ENCODE data around the gene PITPNC1. TPM values are rescaled to one million over a fixed set of nuclear protein-coding genes. Genes with fewer than 3 reads are reported as not detected.
"Not testable (repeated sequence)": the region's sequence is repeated elsewhere in the genome, so short reads cannot be mapped to it uniquely, and the experiment has no call there.

PITPNC1 gene
- total and polyA plus RNA-seq, 11 donors = 7.0 to 20.8 (median 11.3) TPM

- peak overlapping the region in 11 of 12 donors; percentile 6 to 77 (median 62) for H3K27ac ChIP-seq
- 82 to 91% (median 86%) methylated on average over 5 of the region's 5 CpGs for WGBS, 4 donors
Observed at GRCh38 chr17:67420994-67421393, 43.9 kb downstream of the PITPNC1 start.

GRCh38 chr17:67421869-67422273, 44.8 kb downstream of the PITPNC1 start:
- DNase-seq (no peak), ATAC-seq (peak; percentile 85 to 93 (median 90))
- Histone ChIP-seq H3K27ac (peak overlapping the region; percentile 16 to 83 (median 72)), H3K36me3 (no peaks in the 10 kb centered on the region), H3K4me1 (peaks cover 0 to 50% (median 13%) of the 10 kb centered on the region in 12 donors), H3K27me3 (no peaks in the 10 kb centered on the region), H3K4me3 (no peak overlapping the region), H3K9me3 (no peaks in the 10 kb centered on the region)
- intact Hi-C loops (cut with DNase I) = loop anchor here in 1 of 10 donors (5.0 kb wide), 1 partner anchor 50 kb away; no protein-coding TSS in a partner anchor
- 56 to 69% (median 59%) methylated on average over 3 of the region's 3 CpGs for WGBS, 4 donors
- TF ChIP-seq CTCF (IDR thresholded peaks at IDR 0.05) (no peak), POLR2A (IDR thresholded peaks at IDR 0.05) (peak in 1 of 2 donors; percentile 14)

More at GRCh38 chr17:67420994-67421393, 43.9 kb downstream of the PITPNC1 start:
- no peaks in the 10 kb centered on the region for H3K9me3 ChIP-seq
- intact Hi-C loops (cut with DNase I) = loop anchor here in 1 of 10 donors (5.0 kb wide), 1 partner anchor 51 kb away; no protein-coding TSS in a partner anchor
- H3K4me3 ChIP-seq = no peak overlapping the region
- no peaks in the 10 kb centered on the region for H3K27me3 ChIP-seq
- no peak for ATAC-seq
- TF ChIP-seq POLR2A (IDR thresholded peaks at IDR 0.05) (no peak), CTCF (IDR thresholded peaks at IDR 0.05) (no peak)
- H3K4me1 ChIP-seq = peaks cover 0 to 50% (median 13%) of the 10 kb centered on the region in 12 donors
- DNase-seq = no peak
- H3K36me3 ChIP-seq = no peaks in the 10 kb centered on the region

- peak in 2 of 4 donors; percentile 3 to 13 for ATAC-seq
- H3K9me3 ChIP-seq, H3K4me3 ChIP-seq, DNase-seq, H3K27me3 ChIP-seq, H3K36me3 ChIP-seq: not testable (repeated sequence)
- intact Hi-C loops (cut with DNase I) = loop anchor here in 1 of 10 donors (5.0 kb wide), 1 partner anchor 50 kb away; no protein-coding TSS in a partner anchor
- Histone ChIP-seq H3K27ac (peak overlapping the region; percentile 16 to 83 (median 69)), H3K4me1 (peaks cover 0 to 50% (median 13%) of the 10 kb centered on the region in 12 donors)
- 89 to 94% (median 91%) methylated on average over 4 of the region's 4 CpGs for WGBS, 4 donors
Observed at GRCh38 chr17:67422296-67422695, 45.2 kb downstream of the PITPNC1 start.

- Histone ChIP-seq H3K36me3 (no peaks in the 10 kb centered on the region), H3K27ac (peak overlapping the region in 8 of 12 donors; percentile 61 to 83 (median 77)), H3K27me3 (no peaks in the 10 kb centered on the region), H3K4me1 (peaks cover 0 to 48% (median 13%) of the 10 kb centered on the region in 12 donors), H3K9me3 (no peaks in the 10 kb centered on the region), H3K4me3 (no peak overlapping the region)
- TF ChIP-seq POLR2A (IDR thresholded peaks at IDR 0.05) (no peak), CTCF (IDR thresholded peaks at IDR 0.05) (no peak)
- ATAC-seq (no peak), DNase-seq (no peak)
- WGBS, 4 donors = 87 to 93% (median 90%) methylated on average over 4 of the region's 4 CpGs
- intact Hi-C loops (cut with DNase I) = loop anchor here in 1 of 10 donors (5.0 kb wide), 1 partner anchor 49 kb away; no protein-coding TSS in a partner anchor
Observed at GRCh38 chr17:67422897-67423296, 45.8 kb downstream of the PITPNC1 start.
